Upper lobe of left lung (tissue), 6 donors: ENCODE results near the gene KLHL12. TPM values are rescaled to one million over a fixed set of nuclear protein-coding genes. Genes with fewer than 3 reads are reported as not detected.

Source experiments
- ATAC-seq, 2 donors: fragments of 200-7000 bp; cut with Tn5 transposase; one replicate each; pipeline ENCODE4 v1.9.1; 2022; ENCODE audit warnings: mild to moderate bottlenecking in 2 of 2, moderate library complexity in 2 of 2; ENCODE audit not compliant: low FRiP score in 2 of 2
- DNase-seq, 2 donors: peaks; one replicate each; pipeline ENCODE4 v3.0.0-alpha.2; 2019 to 2020
- H3K27ac ChIP-seq, 4 donors: fragments of 200-600 bp; sonication (generic); one replicate each; pipeline ENCODE4 v1.5.1; 2016 to 2019
- H3K27me3 ChIP-seq, 4 donors: fragments of 200-600 bp; sonication (generic); one replicate each; pipeline ENCODE4 v1.5.1; 2017 to 2019
- H3K36me3 ChIP-seq, 4 donors: fragments of 200-600 bp; sonication (generic); one replicate each; pipeline ENCODE4 v1.5.1; 2016 to 2019
- H3K4me1 ChIP-seq, 4 donors: fragments of 200-600 bp; sonication (generic); one replicate each; pipeline ENCODE4 v1.5.1; 2018 to 2019
- H3K4me3 ChIP-seq, 4 donors: fragments of 200-600 bp; sonication (generic); one replicate each; pipeline ENCODE4 v1.5.1; 2017 to 2019; ENCODE audit warnings: mild to moderate bottlenecking in 2 of 4, moderate library complexity in 1 of 4
- H3K9me3 ChIP-seq, 4 donors: fragments of 200-600 bp; sonication (generic); one replicate each; pipeline ENCODE4 v1.5.1; 2018 to 2019
- EP300 ChIP-seq, 4 donors: sonication (generic); formaldehyde crosslinking; IDR thresholded peaks; one replicate each; pipeline ENCODE4 v1.5.1; 2017; ENCODE audit warnings: antibody characterized with exemption in 4 of 4, control low read depth in 2 of 4
- POLR2A ChIP-seq, 4 donors: fragments of 450-650 bp; IDR thresholded peaks; one replicate each; pipeline ENCODE4 v1.5.1; 2016 to 2017; ENCODE audit warnings: antibody characterized with exemption in 4 of 4, mild to moderate bottlenecking in 2 of 4
- POLR2AphosphoS5 ChIP-seq, 2 donors: sonication (generic); formaldehyde crosslinking; IDR thresholded peaks; one replicate each; pipeline ENCODE4 v1.5.1; 2017; ENCODE audit warnings: antibody characterized with exemption in 2 of 2
- WGBS, 2 donors: methylation state at CpG; one replicate each; pipeline ENCODE4 v1.1.5; 2017 to 2018; 5-methylcytosine and 5-hydroxymethylcytosine counted together
- total RNA-seq, 6 donors: library from RNA; depleted of rRNA in 4 of 6; stranded (reverse); fragments of >200 nt in 4 of 6; gene quantifications; one replicate each; pipeline versions ENCODE4 v1.1.0 to v1.2.1, GENCODE V29; 2016 to 2021
- TF ChIP-seq, protein P1 (sequence below), 6 experiments: fragments of 450-650 bp in 4 of 6; fragments of 200-600 bp in 2 of 6; sonication (generic) in 2 of 6; IDR thresholded peaks; one replicate each; pipeline ENCODE4 v1.5.1; 2016 to 2019; ENCODE audit warnings: antibody characterized with exemption in 6 of 6
- donor health status: DM: no; HTN: no; CAD: no; lungs with moderate emphysema.
- donor health status: DM: no; HTN: yes; CAD: no; lungs with severe emphysema.

KLHL12 gene
- total RNA-seq = 10 to 100 TPM; 12.0 to 25.1 (median 19.9) TPM

DNA sequence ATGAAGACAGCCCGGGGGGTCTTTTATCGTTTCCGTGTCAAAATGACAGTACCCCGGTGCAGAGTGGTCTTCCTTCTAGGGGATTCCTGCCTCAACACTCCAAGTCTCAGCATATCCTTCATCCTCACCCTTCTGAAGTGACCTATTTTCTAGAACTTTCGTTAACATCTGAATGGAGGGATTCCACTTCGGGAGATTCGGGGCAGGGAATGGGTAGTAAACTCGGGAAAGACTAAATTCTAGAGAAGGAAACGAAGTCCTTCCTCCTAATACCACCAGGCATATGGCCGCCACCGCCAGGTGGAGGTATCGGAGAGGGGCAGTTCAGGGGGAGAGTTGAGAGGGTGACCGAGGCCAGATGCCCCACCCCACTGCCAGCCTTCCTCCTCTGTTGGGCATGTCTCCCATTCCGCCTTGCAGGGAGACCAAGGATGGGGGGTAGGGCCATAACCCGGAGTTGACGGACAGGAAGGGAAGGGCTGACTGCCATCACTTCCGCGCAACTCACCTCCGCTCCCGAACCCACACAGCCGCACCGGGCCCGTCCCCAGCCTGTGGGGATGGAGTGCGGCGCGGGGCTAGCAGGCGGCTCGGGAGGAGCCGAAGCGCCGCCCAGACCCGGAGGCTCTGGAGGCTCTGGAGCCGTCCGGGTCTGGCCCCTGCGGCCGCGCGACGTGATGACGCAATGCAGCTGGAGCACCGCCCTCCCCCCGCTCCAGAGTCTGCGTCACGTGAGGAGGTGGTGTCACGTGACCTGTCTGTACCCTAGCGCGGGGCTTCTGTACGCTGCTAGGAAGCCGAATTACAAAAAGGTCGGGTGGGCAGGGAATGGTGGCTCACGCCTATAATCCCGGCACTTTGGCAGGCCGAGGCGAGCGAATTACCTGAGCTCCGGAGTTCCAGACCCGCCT lies at the start of gene KLHL12:
Gene KLHL12 (minus strand): TSS at position 654 of the 911 bp plus-strand sequence. CDS start 2,072 bp downstream, outside the sequence.
- H3K36me3 ChIP-seq = peaks cover 0 to 12% (median 0%) of the 10 kb centered on the region in 4 donors
- peak within 1 kb of the TSS; percentile 91 to 99 (median 96) for H3K27ac ChIP-seq
- DNase-seq (peak; percentile 96 to 99), ATAC-seq (peak; percentile 99)
- no peaks in the 10 kb centered on the region for H3K9me3 ChIP-seq
- 1 to 2% methylated on average over 20 to 51 of the region's 57 CpGs for WGBS, 2 donors
- peak; percentile 93 to 95 for TF ChIP-seq POLR2AphosphoS5 (IDR thresholded peaks at IDR 0.05)
- peak in 1 of 4 donors; percentile 76 for TF ChIP-seq EP300 (IDR thresholded peaks at IDR 0.05)
- TF ChIP-seq POLR2A (IDR thresholded peaks at IDR 0.05) = peak in 3 of 4 donors; percentile 84 to 97 (median 87)
- TF ChIP-seq, protein P1, sequence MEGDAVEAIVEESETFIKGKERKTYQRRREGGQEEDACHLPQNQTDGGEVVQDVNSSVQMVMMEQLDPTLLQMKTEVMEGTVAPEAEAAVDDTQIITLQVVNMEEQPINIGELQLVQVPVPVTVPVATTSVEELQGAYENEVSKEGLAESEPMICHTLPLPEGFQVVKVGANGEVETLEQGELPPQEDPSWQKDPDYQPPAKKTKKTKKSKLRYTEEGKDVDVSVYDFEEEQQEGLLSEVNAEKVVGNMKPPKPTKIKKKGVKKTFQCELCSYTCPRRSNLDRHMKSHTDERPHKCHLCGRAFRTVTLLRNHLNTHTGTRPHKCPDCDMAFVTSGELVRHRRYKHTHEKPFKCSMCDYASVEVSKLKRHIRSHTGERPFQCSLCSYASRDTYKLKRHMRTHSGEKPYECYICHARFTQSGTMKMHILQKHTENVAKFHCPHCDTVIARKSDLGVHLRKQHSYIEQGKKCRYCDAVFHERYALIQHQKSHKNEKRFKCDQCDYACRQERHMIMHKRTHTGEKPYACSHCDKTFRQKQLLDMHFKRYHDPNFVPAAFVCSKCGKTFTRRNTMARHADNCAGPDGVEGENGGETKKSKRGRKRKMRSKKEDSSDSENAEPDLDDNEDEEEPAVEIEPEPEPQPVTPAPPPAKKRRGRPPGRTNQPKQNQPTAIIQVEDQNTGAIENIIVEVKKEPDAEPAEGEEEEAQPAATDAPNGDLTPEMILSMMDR (IDR thresholded peaks at IDR 0.05) = peak; percentile 42 to 86 (median 78)
- peaks cover 10 to 20% (median 18%) of the 10 kb centered on the region in 4 donors for H3K4me1 ChIP-seq
- H3K27me3 ChIP-seq = no peaks in the 10 kb centered on the region
- peak within 1 kb of the TSS; percentile 58 to 88 (median 80) for H3K4me3 ChIP-seq

DNA sequence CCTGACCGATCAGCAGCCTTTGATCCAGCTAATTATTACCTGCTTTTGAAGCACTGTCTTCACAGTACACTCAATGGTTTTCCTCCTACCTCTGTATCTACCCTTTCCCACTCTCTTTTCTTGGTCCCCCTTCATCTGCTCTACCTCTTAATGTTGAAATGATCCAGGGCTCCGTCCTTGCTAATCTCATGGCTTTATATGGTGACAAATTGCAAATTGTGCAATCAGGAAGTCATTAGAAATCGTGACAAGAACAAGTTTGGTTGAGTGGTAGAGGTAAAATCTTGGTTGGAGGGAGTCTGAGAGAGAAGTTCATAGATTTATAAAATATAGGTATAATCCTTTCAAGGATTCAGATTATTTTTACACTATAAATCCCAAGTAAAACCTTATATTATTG lies 49.6 kb upstream of the KLHL12 start:
- no peaks in the 10 kb centered on the region for H3K27me3 ChIP-seq
- WGBS, 2 donors = 22 to 29% methylated on average over 3 of the region's 3 CpGs
- ATAC-seq = no peak
- H3K9me3 ChIP-seq = no peaks in the 10 kb centered on the region
- H3K4me1 ChIP-seq = no peaks in the 10 kb centered on the region
- no peak overlapping the region for H3K4me3 ChIP-seq
- H3K36me3 ChIP-seq = no peaks in the 10 kb centered on the region
- H3K27ac ChIP-seq = no peak overlapping the region
- TF ChIP-seq POLR2AphosphoS5 (IDR thresholded peaks at IDR 0.05) (no peak), POLR2A (IDR thresholded peaks at IDR 0.05) (no peak), EP300 (IDR thresholded peaks at IDR 0.05) (no peak)
- TF ChIP-seq, protein P1 (IDR thresholded peaks at IDR 0.05) = no peak
- no peak for DNase-seq

DNA sequence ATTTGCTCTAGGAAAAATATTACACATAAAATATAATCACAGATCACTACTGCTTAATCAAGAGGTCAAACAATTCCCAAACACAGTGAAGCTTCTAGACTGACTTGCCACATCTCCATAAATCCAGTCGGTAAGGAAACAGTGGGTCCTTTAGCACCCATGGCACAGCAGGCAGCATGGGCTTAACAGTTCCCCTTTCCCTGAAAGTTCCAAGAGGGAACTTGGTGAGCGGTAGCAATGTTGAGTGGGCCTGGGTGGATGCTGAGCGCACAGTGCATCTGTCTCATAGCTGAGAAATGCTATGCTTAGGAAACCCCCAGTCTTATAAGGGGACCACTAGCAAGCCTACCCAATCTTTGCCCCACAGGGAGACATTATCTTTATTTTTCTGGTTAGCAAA lies 47.8 kb upstream of the KLHL12 start:
- no peak for ATAC-seq
- TF ChIP-seq, protein P1 (IDR thresholded peaks at IDR 0.05) = no peak
- TF ChIP-seq EP300 (IDR thresholded peaks at IDR 0.05) = no peak
- Histone ChIP-seq H3K36me3 (no peaks in the 10 kb centered on the region), H3K9me3 (no peaks in the 10 kb centered on the region), H3K27me3 (no peaks in the 10 kb centered on the region), H3K4me1 (peaks cover 0 to 3% (median under 1%) of the 10 kb centered on the region in 4 donors), H3K4me3 (no peak overlapping the region), H3K27ac (no peak overlapping the region)
- 81 to 87% methylated on average over 2 to 3 of the region's 3 CpGs for WGBS, 2 donors
- DNase-seq = no peak

DNA sequence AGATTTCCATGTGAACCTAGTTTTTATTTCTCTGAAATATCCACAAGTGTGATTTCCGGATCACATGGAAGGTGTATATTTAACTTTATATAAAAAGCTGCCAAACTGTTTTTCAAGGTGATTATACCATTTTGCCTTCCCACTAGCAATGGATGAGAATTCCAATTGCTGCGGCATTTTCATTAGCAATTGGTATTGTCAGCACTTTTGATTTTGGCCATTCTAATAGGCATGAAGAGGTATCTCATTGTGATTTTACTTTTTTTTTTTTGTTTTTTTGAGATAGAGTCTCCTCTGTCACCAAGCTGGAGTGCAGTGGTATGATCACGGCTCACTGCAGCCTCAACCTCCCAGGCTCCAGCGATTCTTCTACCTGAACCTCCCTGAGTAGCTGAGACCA lies 45.0 kb upstream of the KLHL12 start:
- WGBS, 2 donors = 72 to 73% methylated on average over 4 of the region's 4 CpGs
- no peak for TF ChIP-seq POLR2AphosphoS5 (IDR thresholded peaks at IDR 0.05)
- TF ChIP-seq EP300 (IDR thresholded peaks at IDR 0.05) = no peak
- TF ChIP-seq, protein P1 (IDR thresholded peaks at IDR 0.05) = no peak
- no peak for TF ChIP-seq POLR2A (IDR thresholded peaks at IDR 0.05)
- Histone ChIP-seq H3K27me3 (no peaks in the 10 kb centered on the region), H3K36me3 (no peaks in the 10 kb centered on the region), H3K27ac (no peak overlapping the region), H3K4me1 (peaks cover 9 to 24% (median 15%) of the 10 kb centered on the region in 4 donors), H3K4me3 (no peak overlapping the region), H3K9me3 (no peaks in the 10 kb centered on the region)
- no peak for DNase-seq
- no peak for ATAC-seq
